B cell (primary cell): ENCODE data around the gene RAP2C. TPM values are rescaled to one million over a fixed set of nuclear protein-coding genes. Genes with fewer than 3 reads are reported as not detected.

Experiments
- ATAC-seq: fragments of 200-7000 bp; cut with Tn5 transposase; one replicate; pipeline ENCODE4 v1.10.0; 2021; ENCODE audit warnings: low read depth, mild to moderate bottlenecking, moderate number of reproducible peaks, moderate library complexity
- CTCF ChIA-PET: fragments of 350-600 bp; sonication (Branson Sonifier 250); formaldehyde crosslinking; loops from one replicate; lab custom pipeline; 2021; ENCODE audit warnings: antibody characterized with exemption, inconsistent platforms; lab: Charles Lee
- POLR2A ChIA-PET: fragments of 350-600 bp; sonication (Branson Sonifier 250); formaldehyde crosslinking; loops from one replicate; lab custom pipeline; 2021; ENCODE audit warnings: antibody characterized with exemption; lab: Charles Lee
- DNase-seq: peaks from one replicate; pipeline ENCODE4 v3.0.0; 2013
- H2AFZ ChIP-seq: 2 replicates; pipeline ENCODE4 v1.6.1; 2012; ENCODE audit warnings: mild to moderate bottlenecking, low read depth, low read length; ENCODE audit not compliant: insufficient read depth, poor library complexity, severe bottlenecking
- H3K27ac ChIP-seq, 2 donors: 1 replicate in 1 of 2; 2 replicates in 1 of 2; pipeline ENCODE4 v1.5.1; 2012 to 2013; ENCODE audit warnings: low read length in 2 of 2, mild to moderate bottlenecking in 2 of 2, moderate library complexity in 1 of 2
- H3K27me3 ChIP-seq, 4 experiments: fragments of 200-600 bp in 1 of 4; sonication (generic) in 1 of 4; replicated peaks in 1 of 4; 1 replicate in 2 of 4; 2 replicates in 2 of 4; pipeline versions ENCODE4 v1.6.1 to v1.7.0; 2013 to 2016; ENCODE audit warnings: low read length in 3 of 4, mild to moderate bottlenecking in 2 of 4, mixed read lengths in 1 of 4, moderate library complexity in 1 of 4; ENCODE audit not compliant: insufficient read depth in 4 of 4, control insufficient read depth in 3 of 4; ENCODE audit errors: control extremely low read depth in 1 of 4
- H3K36me3 ChIP-seq, 2 experiments: replicated peaks in 1 of 2; 1 replicate in 1 of 2; 2 replicates in 1 of 2; pipeline versions ENCODE4 v1.6.1 to v1.7.1; 2013; ENCODE audit warnings: low read length in 1 of 2; ENCODE audit not compliant: insufficient read depth in 2 of 2, control insufficient read depth in 1 of 2; ENCODE audit errors: control extremely low read depth in 1 of 2, extremely low read depth in 1 of 2
- H3K4me1 ChIP-seq, 2 donors: fragments of 200-600 bp in 1 of 2; sonication (generic) in 1 of 2; 1 replicate in 1 of 2; 2 replicates in 1 of 2; pipeline versions ENCODE4 v1.5.1 to v1.6.1; 2013 to 2017; ENCODE audit warnings: low read length in 2 of 2; ENCODE audit not compliant: control insufficient read depth in 2 of 2, insufficient read depth in 2 of 2
- H3K4me2 ChIP-seq: replicated peaks from 2 replicates; pipeline ENCODE3; 2012; ENCODE audit warnings: mild to moderate bottlenecking, low read depth, low read length; ENCODE audit not compliant: poor library complexity, severe bottlenecking
- H3K4me3 ChIP-seq, 5 experiments: fragments of 200-600 bp in 1 of 5; sonication (generic) in 1 of 5; 1 replicate in 3 of 5; 2 replicates in 2 of 5; pipeline versions ENCODE4 v1.5.1 to v1.7.0; 2011 to 2016; ENCODE audit warnings: low read length in 4 of 5, mild to moderate bottlenecking in 4 of 5, low read depth in 2 of 5, control low read depth in 1 of 5, moderate library complexity in 1 of 5; ENCODE audit not compliant: insufficient read depth in 1 of 5; ENCODE audit errors: control extremely low read depth in 1 of 5, extremely low read depth in 1 of 5
- H3K79me2 ChIP-seq: fragments of 200-600 bp; sonication (generic); one replicate; pipeline ENCODE4 v1.6.0; 2016; ENCODE audit warnings: low read length; ENCODE audit not compliant: control insufficient read depth, insufficient read depth
- H3K9ac ChIP-seq: fragments of 200-600 bp; sonication (generic); 2 replicates; pipeline ENCODE4 v1.6.1; 2017; ENCODE audit warnings: mild to moderate bottlenecking, low read length, moderate library complexity
- H3K9me3 ChIP-seq, 3 donors: one replicate each; pipeline versions ENCODE4 v1.6.1 to v1.7.1; 2013; ENCODE audit warnings: low read length in 2 of 3; ENCODE audit not compliant: control insufficient read depth in 2 of 3, insufficient read depth in 1 of 3; ENCODE audit errors: control extremely low read depth in 1 of 3
- H4K20me1 ChIP-seq: 2 replicates; pipeline ENCODE4 v1.6.0; 2012; ENCODE audit warnings: mild to moderate bottlenecking, low read length; ENCODE audit not compliant: insufficient read depth, control insufficient read depth, poor library complexity, severe bottlenecking
- H3K27ac Mint-ChIP-seq: one replicate; pipeline ENCODE4 v1.8.0; 2021; ENCODE audit warnings: mixed read lengths
- H3K27me3 Mint-ChIP-seq: one replicate; pipeline ENCODE4 v1.8.0; 2021; ENCODE audit warnings: mixed read lengths
- H3K4me1 Mint-ChIP-seq: one replicate; pipeline ENCODE4 v1.8.0; 2021; ENCODE audit warnings: mixed read lengths
- H3K4me3 Mint-ChIP-seq: one replicate; pipeline ENCODE4 v1.8.0; 2021; ENCODE audit warnings: mixed read lengths
- H3K9me3 Mint-ChIP-seq: one replicate; pipeline ENCODE4 v1.8.0; 2022; ENCODE audit warnings: mixed read lengths; ENCODE audit not compliant: insufficient read depth
- EZH2 ChIP-seq: IDR thresholded peaks from 2 replicates; pipeline ENCODE4 v1.6.1; 2012; ENCODE audit warnings: borderline replicate concordance, low read depth, mild to moderate bottlenecking, moderate library complexity, low read length; ENCODE audit not compliant: insufficient read depth, poor library complexity, severe bottlenecking
- WGBS: methylation state at CpG from one replicate; pipeline ENCODE4 v1.1.5; 2013; ENCODE audit warnings: missing lambda C conversion rate; ENCODE audit not compliant: insufficient coverage; 5-methylcytosine and 5-hydroxymethylcytosine counted together
- intact Hi-C: fragments of 100-400 bp; cut with micrococcal nuclease; formaldehyde crosslinking; loops from one replicate; pipeline ENCODE4 v1.10.0; 2022
- polyA plus RNA-seq: library from polyadenylated mRNA; depleted of rRNA; stranded (reverse); fragments of >200 nt; gene quantifications from 2 replicates; pipeline ENCODE4 v1.2.3, GENCODE V29; 2012
- total RNA-seq, 2 donors: library from RNA; stranded (reverse); fragments of 120-200 nt in 1 of 2; gene quantifications; 1 replicate in 1 of 2; 2 replicates in 1 of 2; pipeline versions ENCODE4 v1.2.3 to v1.2.4, GENCODE V29; 2013 to 2022
- TF ChIP-seq, protein P1 (sequence below): fragments of 200-600 bp; IDR thresholded peaks from one replicate; pipeline ENCODE4 v1.8.0; 2022; ENCODE audit warnings: antibody characterized with exemption, mild to moderate bottlenecking

The RAP2C gene
- total and polyA plus RNA-seq, 2 donors (not counting 1 experiment from before 2014, with no cell fraction given): 23.2 to 46.0 TPM

DNA sequence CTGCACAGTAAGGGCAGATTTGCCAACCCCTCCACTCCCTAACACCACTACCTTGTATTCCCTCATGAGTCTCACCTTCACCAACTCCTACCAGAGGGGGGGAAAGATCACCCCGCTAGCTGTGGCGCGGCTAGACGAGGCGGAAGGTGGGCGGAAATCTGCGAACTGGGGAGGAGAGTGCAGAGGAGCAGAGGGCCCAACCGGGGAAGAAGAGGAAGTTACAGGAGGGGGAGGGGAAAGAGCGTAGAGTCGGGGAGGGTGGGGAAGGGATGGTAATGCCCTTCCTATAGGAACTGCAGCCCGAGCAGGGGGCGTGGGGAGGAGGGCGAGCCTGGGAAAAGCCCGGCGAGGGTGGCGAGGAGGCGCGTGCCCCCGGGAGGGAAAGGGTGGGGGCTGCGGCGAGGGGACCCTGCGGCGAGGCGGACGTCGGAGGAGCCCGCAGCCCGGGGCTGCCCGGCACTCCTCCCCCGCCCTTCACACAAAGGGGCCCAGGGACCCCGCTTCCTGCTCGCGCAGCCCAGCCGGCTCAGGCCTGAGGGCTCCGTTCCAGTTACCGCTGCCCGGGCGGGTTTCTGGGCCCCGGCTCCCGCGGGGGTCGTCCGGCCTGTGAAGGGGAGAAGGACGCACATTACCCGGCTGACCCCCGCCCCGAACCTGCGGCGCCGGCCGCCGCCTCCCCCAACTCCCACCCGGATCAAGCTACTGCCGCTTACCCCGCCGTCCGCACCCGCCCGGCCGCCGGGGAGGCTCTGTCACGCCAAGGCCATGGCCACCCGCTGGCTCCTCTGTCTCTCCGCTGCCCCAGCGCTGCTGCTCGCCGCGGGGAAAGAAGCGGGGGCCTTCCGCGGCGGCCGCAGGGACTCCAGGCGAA is 1.8 kb downstream of the RAP2C start:
- Histone ChIP-seq H4K20me1 (no peaks in the 10 kb centered on the region), H3K4me1 (peaks cover 9 to 18% of the 10 kb centered on the region in 2 donors), H3K4me2 (peak overlapping the region; percentile 71), H2AFZ (peak overlapping the region; percentile 65), H3K9me3 (no peaks in the 10 kb centered on the region), H3K4me3 (peak overlapping the region; percentile 64 to 89 (median 75)), H3K9ac (peak overlapping the region; percentile 86), H3K27me3 (no peaks in the 10 kb centered on the region), H3K27ac (peak overlapping the region; percentile 90 to 96), H3K79me2 (peaks cover 34% of the 10 kb centered on the region), H3K36me3 (peaks cover 0 to 10% of the 10 kb centered on the region in 2 experiments)
- WGBS: 0% methylated on average over 34 of the region's 74 CpGs
- H3K4me3 Mint-ChIP-seq: peak overlapping the region; percentile 96
- intact Hi-C loops: loop anchor here (1.0 to 2.0 kb wide), 3 partner anchors 195 to 272 kb away; partner anchors contain the start of genes MBNL3 and STK26
- ChIA-PET CTCF (interaction anchor here (4.1 kb wide), 1 partner anchor 125 kb away, joined by 32 read pairs; no protein-coding TSS in a partner anchor), POLR2A (interaction anchor here (0.8 to 1.2 kb wide), 5 partner anchors 9 to 376 kb away, joined by 3 to 6 read pairs (median 3); partner anchors contain the start of genes MBNL3 and STK26)
- H3K4me1 Mint-ChIP-seq: peaks cover 41% of the 10 kb centered on the region
- DNase-seq (peak; percentile 91), ATAC-seq (peak; percentile 70)
- H3K27ac Mint-ChIP-seq: peak overlapping the region; percentile 95
- TF ChIP-seq, protein P1, sequence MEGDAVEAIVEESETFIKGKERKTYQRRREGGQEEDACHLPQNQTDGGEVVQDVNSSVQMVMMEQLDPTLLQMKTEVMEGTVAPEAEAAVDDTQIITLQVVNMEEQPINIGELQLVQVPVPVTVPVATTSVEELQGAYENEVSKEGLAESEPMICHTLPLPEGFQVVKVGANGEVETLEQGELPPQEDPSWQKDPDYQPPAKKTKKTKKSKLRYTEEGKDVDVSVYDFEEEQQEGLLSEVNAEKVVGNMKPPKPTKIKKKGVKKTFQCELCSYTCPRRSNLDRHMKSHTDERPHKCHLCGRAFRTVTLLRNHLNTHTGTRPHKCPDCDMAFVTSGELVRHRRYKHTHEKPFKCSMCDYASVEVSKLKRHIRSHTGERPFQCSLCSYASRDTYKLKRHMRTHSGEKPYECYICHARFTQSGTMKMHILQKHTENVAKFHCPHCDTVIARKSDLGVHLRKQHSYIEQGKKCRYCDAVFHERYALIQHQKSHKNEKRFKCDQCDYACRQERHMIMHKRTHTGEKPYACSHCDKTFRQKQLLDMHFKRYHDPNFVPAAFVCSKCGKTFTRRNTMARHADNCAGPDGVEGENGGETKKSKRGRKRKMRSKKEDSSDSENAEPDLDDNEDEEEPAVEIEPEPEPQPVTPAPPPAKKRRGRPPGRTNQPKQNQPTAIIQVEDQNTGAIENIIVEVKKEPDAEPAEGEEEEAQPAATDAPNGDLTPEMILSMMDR: no peak
- no peak for TF ChIP-seq EZH2
- H3K9me3 Mint-ChIP-seq: no peaks in the 10 kb centered on the region
- H3K27me3 Mint-ChIP-seq: no peaks in the 10 kb centered on the region
